Common myeloid progenitor, CD34-positive (primary cell): ENCODE results near the gene PRKAR1A.

Experiments used
- CTCF ChIA-PET: fragments of 350-600 bp; sonication (Branson Sonifier 250); formaldehyde crosslinking; loops from one replicate; lab custom pipeline; 2021; ENCODE audit warnings: antibody characterized with exemption; lab: Charles Lee
- POLR2A ChIA-PET: fragments of 350-600 bp; sonication (Branson Sonifier 250); formaldehyde crosslinking; loops from one replicate; lab custom pipeline; 2021; ENCODE audit warnings: antibody characterized with exemption; lab: Charles Lee
- DNase-seq, 3 donors: peaks; one replicate each; pipeline versions ENCODE4 v3.0.0 to v3.0.0-alpha.2; 2013
- H3K27ac ChIP-seq, 2 experiments: 1 replicate in 1 of 2; 2 replicates in 1 of 2; pipeline ENCODE4 v1.7.0; 2013; ENCODE audit warnings: inconsistent platforms in 2 of 2, low read length in 2 of 2, mild to moderate bottlenecking in 2 of 2, low read depth in 1 of 2, moderate library complexity in 1 of 2; ENCODE audit not compliant: severe bottlenecking in 2 of 2, insufficient read depth in 1 of 2, poor library complexity in 1 of 2
- H3K27me3 ChIP-seq, 5 experiments: replicated peaks in 2 of 5; 1 replicate in 3 of 5; 2 replicates in 2 of 5; pipeline versions ENCODE4 v1.6.1 to v1.7.0; 2013; ENCODE audit warnings: low read length in 4 of 5, mild to moderate bottlenecking in 2 of 5, moderate library complexity in 2 of 5, inconsistent platforms in 1 of 5; ENCODE audit not compliant: insufficient read depth in 5 of 5, control insufficient read depth in 4 of 5
- H3K36me3 ChIP-seq, 4 experiments: 1 replicate in 2 of 4; 2 replicates in 2 of 4; pipeline versions ENCODE4 v1.6.1 to v1.7.0; 2013; ENCODE audit warnings: low read length in 3 of 4, control low read depth in 1 of 4, mild to moderate bottlenecking in 1 of 4; ENCODE audit not compliant: control insufficient read depth in 4 of 4, insufficient read depth in 4 of 4
- H3K4me1 ChIP-seq, 4 experiments: 1 replicate in 3 of 4; 2 replicates in 1 of 4; pipeline versions ENCODE4 v1.6.1 to v1.7.1; 2013; ENCODE audit warnings: low read length in 3 of 4, mild to moderate bottlenecking in 3 of 4, control low read depth in 1 of 4, inconsistent platforms in 1 of 4, moderate library complexity in 1 of 4; ENCODE audit not compliant: control insufficient read depth in 4 of 4, insufficient read depth in 4 of 4; ENCODE audit errors: control extremely low read depth in 1 of 4
- H3K4me3 ChIP-seq, 7 experiments: 1 replicate in 4 of 7; 2 replicates in 3 of 7; pipeline versions ENCODE4 v1.5.1 to v1.7.0; 2013; ENCODE audit warnings: mild to moderate bottlenecking in 7 of 7, low read length in 6 of 7, moderate library complexity in 6 of 7, inconsistent platforms in 2 of 7, low read depth in 2 of 7, control low read depth in 1 of 7; ENCODE audit not compliant: insufficient read depth in 4 of 7, control insufficient read depth in 1 of 7; ENCODE audit errors: extremely low read depth in 1 of 7
- H3K9me3 ChIP-seq, 5 experiments: 1 replicate in 4 of 5; 2 replicates in 1 of 5; pipeline versions ENCODE4 v1.6.1 to v1.7.1; 2013; ENCODE audit warnings: low read length in 4 of 5, mild to moderate bottlenecking in 2 of 5, inconsistent platforms in 1 of 5, low read depth in 1 of 5, moderate library complexity in 1 of 5; ENCODE audit not compliant: control insufficient read depth in 4 of 5, insufficient read depth in 2 of 5; ENCODE audit errors: control extremely low read depth in 1 of 5
- WGBS: methylation state at CpG from one replicate; pipeline ENCODE4 v1.1.5; 2013; ENCODE audit not compliant: insufficient coverage; 5-methylcytosine and 5-hydroxymethylcytosine counted together

Gene PRKAR1A

DNA sequence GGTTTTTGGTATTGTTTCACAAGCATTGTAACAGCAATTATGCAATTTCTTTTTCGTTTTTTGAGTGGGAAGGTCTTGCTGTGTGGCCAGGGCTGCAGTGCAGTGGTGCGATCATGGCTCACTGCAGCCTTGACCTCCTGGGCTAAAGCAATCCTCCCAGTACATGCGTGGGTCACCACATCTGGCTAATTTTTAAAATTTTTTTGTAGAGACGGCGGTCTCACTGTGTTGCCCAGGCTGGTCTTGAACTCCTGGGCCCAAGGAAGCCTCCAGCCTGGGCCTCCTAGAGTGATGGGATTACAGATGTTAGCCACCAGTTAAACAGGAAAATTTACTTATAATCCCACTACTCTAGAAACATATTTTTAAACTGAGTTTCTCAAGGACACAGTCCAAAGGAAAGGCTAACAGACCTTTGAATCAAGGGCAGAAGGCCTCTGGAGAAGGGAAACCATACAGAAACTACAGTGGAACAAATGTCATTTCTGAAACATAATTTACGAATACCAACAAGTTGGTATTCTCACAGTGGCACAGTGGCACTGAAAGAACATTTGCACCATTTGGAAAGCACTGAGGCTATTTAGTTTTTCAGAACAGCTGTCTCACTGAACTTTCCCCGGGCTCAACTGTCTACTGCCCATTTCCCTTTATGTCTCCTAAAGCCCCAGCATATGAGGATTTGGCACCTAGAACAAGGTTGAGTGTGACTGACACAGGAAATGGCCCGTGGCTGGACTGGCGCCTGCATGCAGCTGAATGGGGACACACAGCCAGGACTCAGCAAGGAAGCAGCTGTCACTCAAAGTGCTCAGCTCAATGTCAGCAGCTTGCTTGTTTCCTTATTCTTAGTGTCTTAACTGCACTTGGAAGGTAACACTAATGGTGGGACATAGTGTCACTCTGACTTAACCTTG lies 2.8 kb upstream of the PRKAR1A start:
- Histone ChIP-seq H3K4me1 (peaks cover 8 to 44% (median 28%) of the 10 kb centered on the region in 4 experiments), H3K27me3 (no peaks in the 10 kb centered on the region), H3K27ac (no peak overlapping the region), H3K36me3 (no peaks in the 10 kb centered on the region), H3K9me3 (no peaks in the 10 kb centered on the region), H3K4me3 (peak overlapping the region in 1 of 7 experiments; percentile 26)
- WGBS: 60% methylated on average over 8 of the region's 9 CpGs
- ChIA-PET CTCF (interaction anchor here (1.0 to 1.7 kb wide), 5 partner anchors 9 to 45 kb away, joined by 3 to 7 read pairs (median 4); no protein-coding TSS in a partner anchor), POLR2A (interaction anchor here (1.3 kb wide), 1 partner anchor 12 kb away, joined by 4 read pairs; no protein-coding TSS in a partner anchor)
- peak in 2 of 3 donors; percentile 30 to 55 for DNase-seq

DNA sequence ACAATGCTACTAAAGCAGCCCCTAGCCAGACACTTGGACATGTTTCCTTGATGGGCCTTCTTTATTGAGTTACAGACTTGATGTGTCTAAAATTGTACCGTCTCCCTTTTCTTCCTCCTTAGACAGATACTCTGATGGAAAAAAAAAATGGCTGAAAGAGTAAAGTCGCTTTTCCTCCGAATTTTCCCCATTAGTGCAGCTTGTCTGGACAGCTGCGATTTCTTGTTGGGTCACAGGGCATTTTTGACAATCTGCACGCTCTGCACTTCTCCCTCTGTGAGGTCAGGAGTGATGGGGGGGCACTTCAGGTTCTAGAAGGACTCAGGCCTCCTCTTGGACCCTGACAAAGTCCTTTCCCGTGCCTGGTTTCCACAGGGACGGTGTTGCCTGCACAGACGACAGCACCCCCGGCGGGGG lies 968 bp upstream of the PRKAR1A start:
- Histone ChIP-seq H3K9me3 (no peaks in the 10 kb centered on the region), H3K36me3 (peaks cover 0 to 18% (median 7%) of the 10 kb centered on the region in 4 experiments), H3K4me3 (peak overlapping the region; percentile 58 to 98 (median 96)), H3K27ac (peak overlapping the region in 1 of 2 experiments; percentile 98), H3K27me3 (no peaks in the 10 kb centered on the region), H3K4me1 (peaks cover 15 to 52% (median 32%) of the 10 kb centered on the region in 4 experiments)
- CTCF ChIA-PET: interaction anchor here (0.9 to 1.7 kb wide), 4 partner anchors 9 to 47 kb away, joined by 4 to 7 read pairs (median 5); no protein-coding TSS in a partner anchor
- DNase-seq: no peak
- POLR2A ChIA-PET: interaction anchor here (0.6 kb wide), 1 partner anchor 507 kb away, joined by 3 read pairs; no protein-coding TSS in a partner anchor
- 0% methylated on average over 6 of the region's 10 CpGs for WGBS

DNA sequence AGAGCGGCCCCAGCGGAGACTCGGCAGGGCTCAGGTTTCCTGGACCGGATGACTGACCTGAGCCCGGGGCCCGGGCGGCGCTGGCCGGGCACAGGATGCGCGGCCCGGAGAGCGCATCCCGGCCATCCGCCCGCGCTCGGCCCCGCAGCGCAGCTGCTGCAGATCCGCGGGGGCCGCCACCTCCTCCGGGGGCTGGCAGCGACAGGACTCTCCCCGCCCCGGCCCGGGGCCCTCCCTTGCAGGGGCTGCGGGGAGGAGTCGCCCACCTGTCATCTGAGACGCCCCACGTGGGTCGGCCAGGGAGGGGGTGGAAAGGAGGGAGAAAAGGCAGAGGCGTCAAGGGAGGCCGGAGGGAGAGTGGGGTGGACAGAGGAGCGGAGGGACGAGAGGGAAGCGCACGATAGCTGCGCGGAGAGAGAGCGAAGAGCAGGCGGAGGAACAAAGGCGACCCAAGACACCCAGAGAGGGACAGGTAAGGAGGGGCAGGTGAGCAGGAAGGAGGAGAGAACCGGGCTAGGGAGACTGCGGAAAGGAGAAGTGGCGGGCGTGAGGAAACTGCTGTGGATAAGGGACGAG lies 471 bp upstream of the PRKAR1A start:
- H3K27me3 ChIP-seq: no peaks in the 10 kb centered on the region
- 0% methylated on average over 36 of the region's 49 CpGs for WGBS
- ChIA-PET CTCF (interaction anchor here (0.9 to 1.0 kb wide), 2 partner anchors 31 to 36 kb away, joined by 3 read pairs; no protein-coding TSS in a partner anchor), POLR2A (interaction anchor here (0.6 to 1.1 kb wide), 2 partner anchors 76 to 508 kb away, joined by 3 read pairs; no protein-coding TSS in a partner anchor)
- peak; percentile 63 to 84 (median 77) for DNase-seq
- H3K9me3 ChIP-seq: no peaks in the 10 kb centered on the region
- peaks cover 2 to 22% (median 10%) of the 10 kb centered on the region in 4 experiments for H3K36me3 ChIP-seq
- peaks cover 15 to 52% (median 32%) of the 10 kb centered on the region in 4 experiments for H3K4me1 ChIP-seq
- peak overlapping the region; percentile 93 to 98 for H3K27ac ChIP-seq
- peak overlapping the region; percentile 58 to 98 (median 96) for H3K4me3 ChIP-seq

DNA sequence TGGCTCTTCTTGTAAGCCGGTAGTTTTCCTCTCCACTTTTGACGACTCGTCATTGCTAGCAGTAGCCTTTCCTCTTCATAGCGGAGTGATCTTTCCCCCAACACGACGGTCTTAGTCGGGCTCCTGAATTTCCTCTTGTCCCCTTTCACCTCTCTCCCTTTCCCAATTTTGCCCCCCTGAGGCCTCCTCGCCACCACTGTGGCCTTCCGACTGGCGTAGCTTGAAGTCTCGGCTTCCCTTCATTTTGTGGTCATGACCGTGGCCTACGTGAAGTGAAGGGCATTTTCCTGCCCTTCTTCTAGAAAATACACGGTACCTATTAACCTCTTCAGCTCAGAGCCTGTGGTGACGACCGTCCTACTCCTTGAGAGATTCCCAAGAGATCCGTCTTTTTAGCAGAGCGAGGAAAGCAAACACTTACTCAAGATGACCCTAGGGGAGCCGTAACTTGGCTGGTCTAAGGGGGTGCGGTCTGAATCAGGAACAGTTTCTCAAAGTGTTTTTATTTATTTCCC lies 787 bp downstream of the PRKAR1A start:
- no peaks in the 10 kb centered on the region for H3K9me3 ChIP-seq
- H3K27ac ChIP-seq: peak overlapping the region; percentile 93 to 98
- POLR2A ChIA-PET: interaction anchor here (0.7 to 1.1 kb wide), 2 partner anchors 24 to 77 kb away, joined by 3 to 4 read pairs; no protein-coding TSS in a partner anchor
- CTCF ChIA-PET: interaction anchor here (1.0 kb wide), 1 partner anchor 32 kb away, joined by 3 read pairs; no protein-coding TSS in a partner anchor
- peak in 1 of 3 donors; percentile 53 for DNase-seq
- no peaks in the 10 kb centered on the region for H3K27me3 ChIP-seq
- H3K4me3 ChIP-seq: peak overlapping the region; percentile 58 to 98 (median 96)
- WGBS: 0% methylated on average over 17 of the region's 20 CpGs
- peaks cover 11 to 28% (median 19%) of the 10 kb centered on the region in 4 experiments for H3K36me3 ChIP-seq
- H3K4me1 ChIP-seq: peaks cover 15 to 52% (median 32%) of the 10 kb centered on the region in 4 experiments

DNA sequence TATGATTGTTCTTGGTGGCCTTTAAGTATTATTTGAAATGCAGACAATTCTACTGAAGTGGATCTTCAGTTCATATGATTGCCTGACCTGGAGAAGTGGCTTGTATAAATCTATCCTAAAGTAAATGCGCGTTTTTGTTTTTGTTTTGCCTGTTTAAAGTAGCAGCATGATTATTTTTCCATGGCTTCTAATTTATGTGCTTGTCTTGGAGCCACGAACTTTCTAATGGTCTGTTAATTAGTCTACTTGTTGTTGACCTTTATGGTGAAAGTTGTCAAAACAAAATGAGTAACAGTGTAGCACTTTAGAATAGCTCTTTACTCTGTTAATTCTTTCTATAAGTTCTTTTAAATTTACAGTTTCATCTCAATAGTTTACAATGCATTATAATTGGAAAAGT lies 1.7 kb downstream of the PRKAR1A start:
- peak overlapping the region in 6 of 7 experiments; percentile 85 to 98 (median 96) for H3K4me3 ChIP-seq
- H3K27me3 ChIP-seq: no peaks in the 10 kb centered on the region
- WGBS: 67% methylated on average over 2 of the region's 3 CpGs
- peaks cover 15 to 52% (median 32%) of the 10 kb centered on the region in 4 experiments for H3K4me1 ChIP-seq
- H3K36me3 ChIP-seq: peaks cover 11 to 35% (median 27%) of the 10 kb centered on the region in 4 experiments
- DNase-seq: no peak
- ChIA-PET CTCF (no interaction called here), POLR2A (no interaction called here)
- H3K27ac ChIP-seq: peak overlapping the region in 1 of 2 experiments; percentile 98
- H3K9me3 ChIP-seq: no peaks in the 10 kb centered on the region

DNA sequence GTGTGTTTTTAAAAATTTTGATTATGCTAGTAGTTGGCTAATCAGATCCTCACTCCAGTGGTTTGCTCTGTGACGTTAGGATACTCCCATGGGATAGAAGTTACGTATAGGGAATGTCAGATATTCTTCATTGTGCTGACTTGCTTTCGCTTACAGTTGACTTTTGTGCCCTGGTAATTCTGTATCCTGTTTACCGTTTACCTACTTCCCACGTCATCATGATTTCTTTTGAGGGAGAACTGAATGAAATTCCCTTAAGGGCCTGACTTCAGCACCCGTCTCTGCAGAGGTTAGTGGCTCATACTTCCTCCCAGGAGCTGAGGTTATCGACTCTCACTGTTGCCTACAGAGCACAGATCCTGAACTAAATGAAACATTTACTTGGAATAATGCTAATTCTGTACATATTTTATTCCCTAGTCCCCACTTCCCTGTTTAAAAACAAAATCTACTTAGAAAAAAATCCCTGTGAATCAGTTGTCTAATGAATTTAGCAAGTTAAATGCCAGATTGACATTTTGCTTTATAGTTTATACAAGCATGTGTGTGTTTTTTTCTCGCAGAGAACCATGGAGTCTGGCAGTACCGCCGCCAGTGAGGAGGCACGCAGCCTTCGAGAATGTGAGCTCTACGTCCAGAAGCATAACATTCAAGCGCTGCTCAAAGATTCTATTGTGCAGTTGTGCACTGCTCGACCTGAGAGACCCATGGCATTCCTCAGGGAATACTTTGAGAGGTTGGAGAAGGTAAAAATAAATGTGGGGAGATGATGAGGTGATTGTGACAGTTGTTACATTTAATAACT lies 2.8 kb downstream of the PRKAR1A start:
- no peak for DNase-seq
- 86% methylated on average over 12 of the region's 15 CpGs for WGBS
- POLR2A ChIA-PET: no interaction called here
- Histone ChIP-seq H3K27me3 (no peaks in the 10 kb centered on the region), H3K4me1 (peaks cover 15 to 41% (median 26%) of the 10 kb centered on the region in 4 experiments), H3K9me3 (no peaks in the 10 kb centered on the region), H3K4me3 (peak overlapping the region in 2 of 7 experiments; percentile 9 to 92), H3K36me3 (peaks cover 14 to 44% (median 35%) of the 10 kb centered on the region in 4 experiments), H3K27ac (no peak overlapping the region)
- CTCF ChIA-PET: no interaction called here
